T-cell (primary cell): ENCODE measurements around the gene RASSF8. TPM values are rescaled to one million over a fixed set of nuclear protein-coding genes. Genes with fewer than 3 reads are reported as not detected.

Experiments
- ATAC-seq, 4 experiments: fragments of 200-7000 bp in 3 of 4; fragments of 150-1000 bp in 1 of 4; cut with Tn5 transposase; replicated peaks in 1 of 4; 1 replicate in 3 of 4; 2 replicates in 1 of 4; pipeline ENCODE4 v1.10.0; 2021; ENCODE audit warnings: moderate library complexity in 3 of 4, mild to moderate bottlenecking in 2 of 4, moderate number of reproducible peaks in 1 of 4
- CTCF ChIA-PET, 2 donors: fragments of 300-600 bp; sonication (Branson Sonifier 250); formaldehyde crosslinking; loops; one replicate each; lab custom pipeline; 2022; ENCODE audit warnings: antibody characterized with exemption in 2 of 2; lab: Charles Lee
- POLR2A ChIA-PET, 2 donors: fragments of 300-600 bp; sonication (Branson Sonifier 250); formaldehyde crosslinking; loops; one replicate each; lab custom pipeline; 2022; ENCODE audit warnings: antibody characterized with exemption in 2 of 2; lab: Charles Lee
- DNase-seq, 35 experiments: peaks; one replicate each; pipeline versions ENCODE4 v3.0.0 to v3.0.0-alpha.2; 2013 to 2023
- H3K27ac ChIP-seq: one replicate; pipeline ENCODE4 v1.5.1; 2013; ENCODE audit warnings: low read length
- H3K27me3 ChIP-seq, 2 experiments: replicated peaks in 1 of 2; 1 replicate in 1 of 2; 2 replicates in 1 of 2; pipeline versions ENCODE4 v1.6.1 to v1.7.0; 2013; ENCODE audit warnings: low read length in 1 of 2, mixed read lengths in 1 of 2; ENCODE audit not compliant: control insufficient read depth in 2 of 2, insufficient read depth in 2 of 2; ENCODE audit errors: extremely low read depth in 1 of 2
- H3K36me3 ChIP-seq, 2 donors: 1 replicate in 1 of 2; 2 replicates in 1 of 2; pipeline versions ENCODE4 v1.6.1 to v1.7.0; 2013; ENCODE audit warnings: low read length in 1 of 2; ENCODE audit not compliant: control insufficient read depth in 2 of 2, insufficient read depth in 1 of 2; ENCODE audit errors: extremely low read depth in 1 of 2
- H3K4me1 ChIP-seq, 2 experiments: 1 replicate in 1 of 2; 2 replicates in 1 of 2; pipeline versions ENCODE4 v1.6.1 to v1.7.0; 2013; ENCODE audit warnings: low read length in 2 of 2, mixed read lengths in 1 of 2; ENCODE audit not compliant: insufficient read depth in 2 of 2, control insufficient read depth in 1 of 2; ENCODE audit errors: extremely low read depth in 1 of 2
- H3K4me3 ChIP-seq, 2 donors: 1 replicate in 1 of 2; 2 replicates in 1 of 2; pipeline versions ENCODE4 v1.5.1 to v1.7.0; 2013; ENCODE audit warnings: mild to moderate bottlenecking in 2 of 2, low read length in 1 of 2, moderate library complexity in 1 of 2; ENCODE audit not compliant: control insufficient read depth in 1 of 2; ENCODE audit errors: extremely low read depth in 1 of 2
- H3K9me3 ChIP-seq: 2 replicates; pipeline ENCODE4 v1.7.0; 2013
- H3K27ac Mint-ChIP-seq, 2 donors: one replicate each; pipeline ENCODE4 v1.8.0; 2020 to 2021; ENCODE audit warnings: mild to moderate bottlenecking in 2 of 2, mixed read lengths in 2 of 2
- H3K27me3 Mint-ChIP-seq, 2 donors: one replicate each; pipeline ENCODE4 v1.8.0; 2021 to 2022; ENCODE audit warnings: mixed read lengths in 2 of 2
- H3K36me3 Mint-ChIP-seq: one replicate; pipeline ENCODE4 v1.8.0; 2021; ENCODE audit warnings: mixed read lengths
- H3K4me1 Mint-ChIP-seq, 3 donors: one replicate each; pipeline ENCODE4 v1.8.0; 2020 to 2022; ENCODE audit warnings: mixed read lengths in 3 of 3, mild to moderate bottlenecking in 1 of 3
- H3K4me3 Mint-ChIP-seq, 3 donors: one replicate each; pipeline ENCODE4 v1.8.0; 2020 to 2022; ENCODE audit warnings: mild to moderate bottlenecking in 3 of 3, mixed read lengths in 3 of 3, moderate library complexity in 3 of 3
- H3K9me3 Mint-ChIP-seq, 3 donors: one replicate each; pipeline ENCODE4 v1.8.0; 2020 to 2022; ENCODE audit warnings: mixed read lengths in 3 of 3
- WGBS: methylation state at CpG from one replicate; pipeline ENCODE4 v1.1.5; 2013; ENCODE audit warnings: missing lambda C conversion rate; ENCODE audit not compliant: insufficient coverage; 5-methylcytosine and 5-hydroxymethylcytosine counted together
- total RNA-seq, 35 experiments: library from RNA in 6 of 35; stranded (reverse) in 6 of 35; fragments of 120-200 nt in 1 of 35; gene quantifications; one replicate each; pipeline versions ENCODE4 v1.2.1 to v1.2.4 and lab custom pipeline; 2013 to 2026

Gene RASSF8
- total RNA-seq, 5 donors from 2014 or later (not counting 1 experiment from before 2014, with no cell fraction given), result 0.50 to 0.98 (median 0.73) TPM; not detected in 1

DNA sequence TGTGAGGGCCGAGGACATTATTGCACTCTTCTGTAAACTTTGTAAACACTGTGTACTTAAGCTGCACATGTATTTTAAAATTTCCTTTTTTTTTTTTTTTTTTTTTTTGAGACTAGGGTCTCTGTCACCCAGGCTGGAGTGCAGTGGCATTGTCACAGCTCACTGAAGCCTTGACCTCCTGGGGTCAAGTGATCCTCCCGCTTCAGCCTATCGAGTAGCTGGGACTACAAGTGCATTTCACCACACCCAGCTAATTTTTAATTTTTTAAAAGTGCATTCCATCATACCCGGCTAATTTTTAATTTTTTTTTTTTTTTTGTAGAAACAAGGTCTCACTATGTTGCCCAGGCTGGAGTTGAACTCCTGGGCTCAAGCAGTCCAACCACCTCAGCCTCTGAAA is 42.4 kb downstream of the RASSF8 start:
- Histone ChIP-seq H3K4me1 (no peaks in the 10 kb centered on the region), H3K27ac (no peak overlapping the region), H3K4me3 (no peak overlapping the region), H3K9me3 (no peaks in the 10 kb centered on the region), H3K27me3 (no peaks in the 10 kb centered on the region), H3K36me3 (no peaks in the 10 kb centered on the region)
- Mint-ChIP-seq H3K4me3 (no peak overlapping the region), H3K27ac (no peak overlapping the region), H3K4me1 (no peaks in the 10 kb centered on the region), H3K9me3 (peaks cover 4 to 8% (median 6%) of the 10 kb centered on the region in 3 donors), H3K27me3 (no peaks in the 10 kb centered on the region), H3K36me3 (no peaks in the 10 kb centered on the region)
- ChIA-PET CTCF (interaction anchor here in 1 of 2 donors (0.7 kb wide), 1 partner anchor 360 kb away, joined by 10 read pairs; no protein-coding TSS in a partner anchor), POLR2A (interaction anchor here in 1 of 2 donors (0.6 to 0.7 kb wide), 2 partner anchors 26 to 58 kb away, joined by 5 read pairs; no protein-coding TSS in a partner anchor)
- no peak for DNase-seq
- no peak for ATAC-seq
- 88% methylated on average over 1 of the region's 4 CpGs for WGBS

GRCh38 chr12:26001530-26001929 is 43.0 kb downstream of the RASSF8 start:
- DNase-seq (no peak), ATAC-seq (no peak)
- Mint-ChIP-seq H3K4me3 (no peak overlapping the region), H3K27me3 (peaks cover 0 to 1% of the 10 kb centered on the region in 2 donors), H3K4me1 (no peaks in the 10 kb centered on the region), H3K9me3 (peaks cover 4 to 8% (median 6%) of the 10 kb centered on the region in 3 donors), H3K27ac (no peak overlapping the region), H3K36me3 (no peaks in the 10 kb centered on the region)
- H3K36me3 ChIP-seq, result no peaks in the 10 kb centered on the region
- H3K27ac ChIP-seq, result no peak overlapping the region
- H3K4me1 ChIP-seq, result no peaks in the 10 kb centered on the region
- H3K9me3 ChIP-seq, result no peaks in the 10 kb centered on the region
- H3K27me3 ChIP-seq, result no peaks in the 10 kb centered on the region
- POLR2A ChIA-PET, result interaction anchor here in 1 of 2 donors (0.6 to 0.7 kb wide), 2 partner anchors 27 to 59 kb away, joined by 5 read pairs; no protein-coding TSS in a partner anchor
- WGBS, result no CpG with 5 or more reads among the region's 2 CpGs
- CTCF ChIA-PET, result interaction anchor here in 1 of 2 donors (0.7 kb wide), 1 partner anchor 361 kb away, joined by 10 read pairs; no protein-coding TSS in a partner anchor
- H3K4me3 ChIP-seq, result no peak overlapping the region

DNA sequence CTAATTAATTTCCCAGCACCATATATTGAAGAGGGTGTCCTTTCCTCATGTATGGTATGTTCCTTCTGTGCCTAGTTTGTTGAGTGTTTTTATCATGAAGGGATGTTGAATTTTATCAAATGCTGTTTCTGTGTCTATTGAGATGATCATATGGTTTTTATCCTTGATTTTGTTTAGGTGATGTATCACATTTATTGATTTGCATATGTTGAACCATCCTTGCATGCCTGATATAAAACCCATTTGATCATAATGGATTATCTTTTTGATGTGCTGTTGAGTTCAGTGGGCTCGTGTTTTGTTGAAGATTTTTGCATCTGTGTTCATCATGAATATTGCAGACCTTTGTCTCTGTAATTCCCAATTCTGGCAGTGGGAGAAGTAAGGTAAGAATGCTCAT is 44.6 kb downstream of the RASSF8 start:
- Mint-ChIP-seq H3K27me3 (peaks cover 0 to 1% of the 10 kb centered on the region in 2 donors), H3K4me3 (no peak overlapping the region), H3K9me3 (peaks cover 4 to 8% (median 6%) of the 10 kb centered on the region in 3 donors), H3K36me3 (no peaks in the 10 kb centered on the region), H3K4me1 (no peaks in the 10 kb centered on the region), H3K27ac (no peak overlapping the region)
- no peak for DNase-seq
- POLR2A ChIA-PET, result no interaction called here
- Histone ChIP-seq H3K27ac (no peak overlapping the region), H3K27me3 (no peaks in the 10 kb centered on the region), H3K4me1 (no peaks in the 10 kb centered on the region), H3K4me3 (no peak overlapping the region), H3K9me3 (no peaks in the 10 kb centered on the region), H3K36me3 (no peaks in the 10 kb centered on the region)
- WGBS, result 71% methylated on average over 1 of the region's 1 CpG
- CTCF ChIA-PET, result no interaction called here
- ATAC-seq, result no peak

GRCh38 chr12:26007566-26007965 is 49.1 kb downstream of the RASSF8 start:
- H3K27ac ChIP-seq, result no peak overlapping the region
- peaks cover 0 to 1% of the 10 kb centered on the region in 2 donors for H3K27me3 Mint-ChIP-seq
- no peak for DNase-seq
- no peaks in the 10 kb centered on the region for H3K27me3 ChIP-seq
- no peak for ATAC-seq
- no peaks in the 10 kb centered on the region for H3K9me3 ChIP-seq
- H3K4me3 ChIP-seq, result no peak overlapping the region
- no peaks in the 10 kb centered on the region for H3K4me1 Mint-ChIP-seq
- H3K4me3 Mint-ChIP-seq, result no peak overlapping the region
- CTCF ChIA-PET, result no interaction called here
- H3K4me1 ChIP-seq, result no peaks in the 10 kb centered on the region
- POLR2A ChIA-PET, result no interaction called here
- peaks cover 4 to 8% (median 6%) of the 10 kb centered on the region in 3 donors for H3K9me3 Mint-ChIP-seq
- H3K36me3 ChIP-seq, result no peaks in the 10 kb centered on the region
- H3K36me3 Mint-ChIP-seq, result no peaks in the 10 kb centered on the region
- no peak overlapping the region for H3K27ac Mint-ChIP-seq
- WGBS, result no CpG with 5 or more reads among the region's 1 CpG

DNA sequence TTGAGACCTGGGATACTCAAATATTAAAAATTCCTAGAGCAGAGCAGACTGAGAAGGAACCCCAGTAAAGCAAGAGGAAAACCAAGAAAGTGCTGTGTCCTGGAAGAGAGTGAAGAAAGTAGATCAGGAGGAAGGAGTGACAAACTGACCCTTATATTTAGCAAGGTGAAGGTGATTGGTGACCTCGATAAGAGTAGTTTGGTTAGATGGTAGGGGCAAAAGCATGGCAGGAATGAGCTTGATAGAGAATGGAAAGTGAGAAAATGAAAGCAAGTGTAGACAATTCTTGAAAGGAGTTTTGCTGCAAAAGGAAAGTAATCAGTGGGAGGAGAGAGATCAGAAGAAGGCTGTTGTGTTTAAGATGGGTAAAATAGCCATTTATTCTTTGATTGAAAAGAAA is 51.1 kb downstream of the RASSF8 start:
- WGBS, result 57% methylated on average over 1 of the region's 1 CpG
- no peaks in the 10 kb centered on the region for H3K36me3 Mint-ChIP-seq

DNA sequence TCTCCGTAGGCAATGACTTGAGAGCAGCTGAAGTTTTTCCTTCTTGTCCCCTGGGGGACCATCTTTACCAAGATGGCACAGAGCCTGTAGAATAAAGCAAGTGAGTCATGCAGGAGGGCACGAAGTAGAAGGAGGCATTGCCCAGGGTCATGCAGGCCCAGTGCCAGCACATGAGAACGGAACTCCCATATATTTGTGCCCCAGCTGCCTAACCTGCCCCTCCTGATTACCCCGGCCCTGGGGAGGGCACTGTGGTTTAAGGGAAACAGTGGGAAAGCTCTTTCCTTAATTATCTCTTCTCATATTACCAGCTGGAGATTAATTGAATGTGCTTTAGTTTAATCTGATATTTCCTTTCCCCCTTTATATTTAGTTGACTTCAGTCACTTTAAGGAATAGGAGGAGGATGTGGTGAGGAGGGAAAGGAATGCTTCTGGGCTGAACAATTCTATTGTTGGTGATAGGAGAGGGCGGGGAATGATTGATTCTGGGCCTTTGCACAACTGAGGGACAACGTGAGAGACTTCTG is 51.9 kb downstream of the RASSF8 start:
- H3K27ac ChIP-seq, result no peak overlapping the region
- CTCF ChIA-PET, result interaction anchor here in 1 of 2 donors (2.1 kb wide), 1 partner anchor 576 kb away, joined by 6 read pairs; no protein-coding TSS in a partner anchor

More for the DNA sequence above, 51.1 kb downstream of the RASSF8 start:
- peaks cover 0 to 1% of the 10 kb centered on the region in 2 donors for H3K27me3 Mint-ChIP-seq
- H3K4me3 Mint-ChIP-seq, result no peak overlapping the region
- Histone ChIP-seq H3K4me1 (no peaks in the 10 kb centered on the region), H3K36me3 (no peaks in the 10 kb centered on the region), H3K27ac (no peak overlapping the region), H3K9me3 (no peaks in the 10 kb centered on the region), H3K27me3 (no peaks in the 10 kb centered on the region), H3K4me3 (no peak overlapping the region)
- POLR2A ChIA-PET, result interaction anchor here in 1 of 2 donors (0.8 kb wide), 1 partner anchor 12 kb away, joined by 7 read pairs; no protein-coding TSS in a partner anchor
- H3K9me3 Mint-ChIP-seq, result no peaks in the 10 kb centered on the region
- DNase-seq, result no peak
- ATAC-seq, result no peak
- H3K27ac Mint-ChIP-seq, result no peak overlapping the region
- CTCF ChIA-PET, result no interaction called here
- H3K4me1 Mint-ChIP-seq, result no peaks in the 10 kb centered on the region

More for the DNA sequence above, 51.9 kb downstream of the RASSF8 start:
- WGBS, result 83% methylated on average over 1 of the region's 6 CpGs
- no peak overlapping the region for H3K27ac Mint-ChIP-seq
- H3K27me3 ChIP-seq, result no peaks in the 10 kb centered on the region
- H3K4me1 Mint-ChIP-seq, result no peaks in the 10 kb centered on the region
- H3K9me3 ChIP-seq, result no peaks in the 10 kb centered on the region
- ATAC-seq (no peak), DNase-seq (no peak)
- no peak overlapping the region for H3K4me3 Mint-ChIP-seq
- H3K9me3 Mint-ChIP-seq, result no peaks in the 10 kb centered on the region
- no peaks in the 10 kb centered on the region for H3K36me3 ChIP-seq
- H3K4me3 ChIP-seq, result no peak overlapping the region
- H3K4me1 ChIP-seq, result no peaks in the 10 kb centered on the region
- peaks cover 0 to 1% of the 10 kb centered on the region in 2 donors for H3K27me3 Mint-ChIP-seq
- POLR2A ChIA-PET, result no interaction called here
- no peaks in the 10 kb centered on the region for H3K36me3 Mint-ChIP-seq
